K562 (cell line): ENCODE data around the gene PTPN12. TPM values are rescaled to one million over a fixed set of nuclear protein-coding genes. Genes with fewer than 3 reads are reported as not detected.

Experiments used
- BRD4 ChIP-seq: fragments of 200-600 bp; sonication (generic); IDR thresholded peaks from 2 replicates; pipeline ENCODE4 v1.6.1; 2017; ENCODE audit warnings: inconsistent platforms
- CEBPB ChIP-seq: fragments of 450-650 bp; IDR thresholded peaks from 2 replicates; pipeline ENCODE4 v1.6.1; 2016; ENCODE audit warnings: missing genetic modification characterization, missing compliant biosample characterization
- ELF1 ChIP-seq: fragments of 200-800 bp; sonication (Bioruptor generic); IDR thresholded peaks from 2 replicates; pipeline ENCODE4 v1.6.1; 2016; ENCODE audit warnings: missing genetic modification characterization, missing compliant biosample characterization
- GABPB1 ChIP-seq: sonication (generic); formaldehyde crosslinking; IDR thresholded peaks from 2 replicates; pipeline ENCODE4 v1.8.0; 2022; ENCODE audit warnings: mild to moderate bottlenecking, missing genetic modification reagents
- GTF2F1 ChIP-seq: IDR thresholded peaks from 2 replicates; pipeline ENCODE4 v1.6.1; 2011; ENCODE audit warnings: low read depth, low read length, improper control_type of control experiment
- HDAC1 ChIP-seq, 2 experiments: fragments of 450-650 bp; IDR thresholded peaks; 2 replicates each; pipeline ENCODE4 v1.6.1; 2016 to 2017; ENCODE audit warnings: inconsistent platforms in 1 of 2, mild to moderate bottlenecking in 1 of 2, moderate library complexity in 1 of 2
- HDAC2 ChIP-seq: fragments of 450-650 bp; IDR thresholded peaks from 2 replicates; pipeline ENCODE4 v1.6.1; 2016; ENCODE audit warnings: mild to moderate bottlenecking
- KDM5B ChIP-seq: fragments of 200-600 bp; sonication (generic); IDR thresholded peaks from 2 replicates; pipeline ENCODE4 v1.6.1; 2012; ENCODE audit warnings: low read depth, mild to moderate bottlenecking, moderate library complexity, low read length, control low read depth, inconsistent platforms; ENCODE audit not compliant: insufficient replicate concordance
- MCM3 ChIP-seq: fragments of 450-650 bp; IDR thresholded peaks from 2 replicates; pipeline ENCODE4 v1.6.1; 2016
- MCM5 ChIP-seq: fragments of 450-650 bp; IDR thresholded peaks from 2 replicates; pipeline ENCODE4 v1.6.1; 2016; ENCODE audit warnings: low read depth
- MYNN ChIP-seq, 2 experiments: sonication (generic); formaldehyde crosslinking in 1 of 2; IDR thresholded peaks; 2 replicates each; pipeline versions ENCODE4 v1.5.0 to v1.6.1; 2016 to 2020; ENCODE audit warnings: antibody characterized with exemption in 1 of 2, missing genetic modification reagents in 1 of 2
- NCOA4 ChIP-seq: fragments of 450-650 bp; IDR thresholded peaks from 2 replicates; pipeline ENCODE4 v1.6.1; 2018; ENCODE audit warnings: mild to moderate bottlenecking; ENCODE audit not compliant: partially characterized antibody
- NFATC3 ChIP-seq: fragments of 450-650 bp; IDR thresholded peaks from 2 replicates; pipeline ENCODE4 v1.6.1; 2017; ENCODE audit warnings: mild to moderate bottlenecking
- NR2F6 ChIP-seq: fragments of 450-650 bp; formaldehyde crosslinking; IDR thresholded peaks from 2 replicates; pipeline ENCODE4 v1.4.0; 2020; ENCODE audit warnings: mild to moderate bottlenecking
- NUFIP1 ChIP-seq: fragments of 450-650 bp; IDR thresholded peaks from 2 replicates; pipeline ENCODE4 v1.6.1; 2018; ENCODE audit not compliant: partially characterized antibody
- OTX1 ChIP-seq: fragments of 450-650 bp; formaldehyde crosslinking; IDR thresholded peaks from 2 replicates; pipeline ENCODE4 v1.4.0; 2022; ENCODE audit warnings: mild to moderate bottlenecking
- POLR2AphosphoS5 ChIP-seq: IDR thresholded peaks from 2 replicates; pipeline ENCODE4 v1.6.1; 2011; ENCODE audit warnings: mild to moderate bottlenecking, low read depth, low read length, moderate library complexity; ENCODE audit not compliant: control insufficient read depth, insufficient read depth
- SIN3B ChIP-seq: fragments of 450-650 bp; IDR thresholded peaks from 2 replicates; pipeline ENCODE4 v1.6.1; 2017; ENCODE audit warnings: low read depth, mild to moderate bottlenecking, moderate library complexity
- SMAD1 ChIP-seq: fragments of 150-350 bp; IDR thresholded peaks from 2 replicates; pipeline ENCODE4 v1.6.1; 2014; ENCODE audit warnings: low read length, low read depth; ENCODE audit not compliant: partially characterized antibody
- TBP ChIP-seq: optimal IDR thresholded peaks from 2 replicates; pipeline ENCODE3; 2011; ENCODE audit warnings: low read depth, low read length, improper control_type of control experiment
- TSC22D4 ChIP-seq: fragments of 450-650 bp; IDR thresholded peaks from 2 replicates; pipeline ENCODE4 v1.6.1; 2016; ENCODE audit warnings: missing genetic modification characterization, missing biosample characterization, control low read depth
- XRCC3 ChIP-seq: fragments of 450-650 bp; IDR thresholded peaks from 2 replicates; pipeline ENCODE4 v1.6.1; 2017; ENCODE audit warnings: mild to moderate bottlenecking, moderate library complexity
- ZC3H8 ChIP-seq: fragments of 450-650 bp; IDR thresholded peaks from 2 replicates; pipeline ENCODE4 v1.6.1; 2017
- ZNF239 ChIP-seq: fragments of 250-450 bp; sonication (Bioruptor Pico); IDR thresholded peaks from 2 replicates; pipeline ENCODE4 v1.4.0; 2020; ENCODE audit warnings: mild to moderate bottlenecking
- ZNF583 ChIP-seq: fragments of 250-450 bp; sonication (Bioruptor Pico); IDR thresholded peaks from 2 replicates; pipeline ENCODE4 v1.4.0; 2020
- ZNF644 ChIP-seq: fragments of 200-800 bp; sonication (Bioruptor generic); IDR thresholded peaks from 2 replicates; pipeline ENCODE4 v1.6.1; 2016; ENCODE audit warnings: low read depth, missing genetic modification characterization, missing compliant biosample characterization
- ZNF77 ChIP-seq: fragments of 250-450 bp; sonication (Bioruptor Pico); IDR thresholded peaks from 2 replicates; pipeline ENCODE4 v1.5.0; 2020
- ZNF778 ChIP-seq: fragments of 450-650 bp; formaldehyde crosslinking; IDR thresholded peaks from 2 replicates; pipeline ENCODE4 v1.4.0; 2020; ENCODE audit warnings: mild to moderate bottlenecking, moderate library complexity
- polyA plus RNA-seq, 8 experiments: library from polyadenylated mRNA; depleted of rRNA in 4 of 8; stranded (reverse) in 5 of 8; unstranded in 3 of 8; fragments of >200 nt; fragmentation: Nextera tagmentation in 2 of 8; fragmentation: Illumina TruSeq in 1 of 8; extraction: Ambion mirVana in 2 of 8; extraction: Trizol in 1 of 8; gene quantifications; 2 replicates each; pipeline versions ENCODE4 v1.2.1 to v1.2.3, GENCODE V29; 2011 to 2014; ENCODE audit warnings: inconsistent platforms in 1 of 8, missing spikeins in 1 of 8
- total RNA-seq, 7 experiments: library from RNA; depleted of rRNA in 6 of 7; stranded (reverse); fragments of >200 nt in 6 of 7; fragmentation: Illumina TruSeq in 2 of 7; extraction: Trizol in 2 of 7; gene quantifications; 2 replicates each; pipeline versions ENCODE4 v1.2.1 to v1.2.3, GENCODE V29; 2011 to 2021; ENCODE audit warnings: low replicate concordance in 1 of 7
- TF ChIP-seq, protein P1 (sequence below): fragments of 250-450 bp; sonication (Bioruptor Pico); IDR thresholded peaks from 2 replicates; pipeline ENCODE4 v1.9.0; 2021; ENCODE audit warnings: mild to moderate bottlenecking
- TF ChIP-seq, protein P2 (sequence below): sonication (generic); formaldehyde crosslinking; IDR thresholded peaks from 2 replicates; pipeline ENCODE4 v1.8.0; 2022; ENCODE audit warnings: mild to moderate bottlenecking, missing genetic modification reagents
- TF ChIP-seq, protein P3 (sequence below): fragments of 450-650 bp; IDR thresholded peaks from 2 replicates; pipeline ENCODE4 v1.7.0; 2016; ENCODE audit warnings: borderline replicate concordance

Gene PTPN12
- total and polyA plus RNA-seq, 9 of the 15 experiments (the other 6 are each of a cell fraction or from before 2014, with no cell fraction given), result 15.3 to 79.8 (median 26.6) TPM

DNA sequence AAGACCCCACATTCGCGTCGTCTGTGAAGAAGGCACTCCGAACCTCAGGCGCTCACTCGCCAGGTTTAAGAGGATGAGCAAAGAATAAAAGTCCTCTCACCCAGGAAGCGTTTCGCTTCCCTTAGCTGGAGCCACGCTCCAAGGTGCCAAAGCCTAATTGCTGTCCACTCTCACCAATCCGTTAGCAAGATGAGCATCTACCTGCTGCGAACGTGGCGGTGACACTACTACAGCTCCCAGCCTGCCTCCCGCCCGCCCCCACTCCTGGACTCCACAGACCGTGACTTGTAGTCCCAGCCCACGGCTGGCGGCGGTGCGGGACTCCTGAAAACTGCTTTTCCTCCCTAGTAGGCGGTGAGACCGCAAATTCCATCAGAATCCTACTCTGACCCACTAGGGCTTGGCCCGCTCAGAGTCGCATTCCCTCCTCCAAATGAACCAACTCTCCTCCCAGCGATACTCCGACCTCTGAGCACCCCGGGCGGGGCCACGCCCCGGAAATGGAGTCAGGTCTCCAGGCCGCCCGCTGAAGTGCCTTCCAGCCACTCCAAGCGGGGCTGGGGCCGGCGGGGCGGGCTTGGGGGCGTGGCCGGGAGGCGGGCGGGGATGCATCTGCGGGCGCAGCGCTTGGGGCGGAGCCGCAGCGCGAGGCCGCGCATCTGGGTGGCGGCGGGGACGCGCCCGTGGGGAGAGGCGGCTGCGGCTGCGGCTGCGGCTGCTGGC lies 521 bp upstream of the PTPN12 start (continued):
- no peak for TF ChIP-seq ZNF644 (tag)
- TF ChIP-seq ZNF778 (CRISPR knock-in tag), result no peak
- no peak for TF ChIP-seq SIN3B
- TF ChIP-seq NCOA4, result no peak
- TF ChIP-seq, protein P1, sequence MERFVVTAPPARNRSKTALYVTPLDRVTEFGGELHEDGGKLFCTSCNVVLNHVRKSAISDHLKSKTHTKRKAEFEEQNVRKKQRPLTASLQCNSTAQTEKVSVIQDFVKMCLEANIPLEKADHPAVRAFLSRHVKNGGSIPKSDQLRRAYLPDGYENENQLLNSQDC (CRISPR knock-in tag), result no peak
- no peak for TF ChIP-seq BRD4
- TF ChIP-seq OTX1 (CRISPR knock-in tag), result peak; percentile 67
- TF ChIP-seq ZNF239 (CRISPR knock-in tag), result no peak
- 0 out of 2 replicates have a peak, but pooled peaks have one; percentile 61 for TF ChIP-seq HDAC2
- peak; percentile 94 for TF ChIP-seq POLR2AphosphoS5
- TF ChIP-seq NFATC3, result no peak
- TF ChIP-seq XRCC3, result no peak
- TF ChIP-seq ELF1, result no peak
- no peak for TF ChIP-seq ZNF583 (CRISPR knock-in tag)
- TF ChIP-seq TSC22D4 (tag), result no peak
- TF ChIP-seq MYNN (IDR thresholded peaks at IDR 0.05), result peak; percentile 68; the same call in 1 of the 2 replicates
- TF ChIP-seq MYNN (CRISPR knock-in tag; IDR thresholded peaks at IDR 0.05), result no peak
- 0 out of 2 replicates have a peak, but pooled peaks have one; percentile 51 for TF ChIP-seq GTF2F1
- peak; percentile 35 for TF ChIP-seq SMAD1
- TF ChIP-seq CEBPB (tag), result no peak
- no peak for TF ChIP-seq ZNF77 (CRISPR knock-in tag)
- no peak for TF ChIP-seq ZC3H8
- peak; percentile 93 for TF ChIP-seq TBP
- no peak for TF ChIP-seq MCM3
- peak in 1 of 2 experiments; percentile 83; a peak in 2 of 4 replicates for TF ChIP-seq HDAC1 (IDR thresholded peaks at IDR 0.05)
- TF ChIP-seq KDM5B, result peak; percentile 97
- TF ChIP-seq, protein P2, sequence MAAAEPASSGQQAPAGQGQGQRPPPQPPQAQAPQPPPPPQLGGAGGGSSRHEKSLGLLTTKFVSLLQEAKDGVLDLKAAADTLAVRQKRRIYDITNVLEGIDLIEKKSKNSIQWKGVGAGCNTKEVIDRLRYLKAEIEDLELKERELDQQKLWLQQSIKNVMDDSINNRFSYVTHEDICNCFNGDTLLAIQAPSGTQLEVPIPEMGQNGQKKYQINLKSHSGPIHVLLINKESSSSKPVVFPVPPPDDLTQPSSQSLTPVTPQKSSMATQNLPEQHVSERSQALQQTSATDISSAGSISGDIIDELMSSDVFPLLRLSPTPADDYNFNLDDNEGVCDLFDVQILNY, result no peak
- TF ChIP-seq, protein P3, sequence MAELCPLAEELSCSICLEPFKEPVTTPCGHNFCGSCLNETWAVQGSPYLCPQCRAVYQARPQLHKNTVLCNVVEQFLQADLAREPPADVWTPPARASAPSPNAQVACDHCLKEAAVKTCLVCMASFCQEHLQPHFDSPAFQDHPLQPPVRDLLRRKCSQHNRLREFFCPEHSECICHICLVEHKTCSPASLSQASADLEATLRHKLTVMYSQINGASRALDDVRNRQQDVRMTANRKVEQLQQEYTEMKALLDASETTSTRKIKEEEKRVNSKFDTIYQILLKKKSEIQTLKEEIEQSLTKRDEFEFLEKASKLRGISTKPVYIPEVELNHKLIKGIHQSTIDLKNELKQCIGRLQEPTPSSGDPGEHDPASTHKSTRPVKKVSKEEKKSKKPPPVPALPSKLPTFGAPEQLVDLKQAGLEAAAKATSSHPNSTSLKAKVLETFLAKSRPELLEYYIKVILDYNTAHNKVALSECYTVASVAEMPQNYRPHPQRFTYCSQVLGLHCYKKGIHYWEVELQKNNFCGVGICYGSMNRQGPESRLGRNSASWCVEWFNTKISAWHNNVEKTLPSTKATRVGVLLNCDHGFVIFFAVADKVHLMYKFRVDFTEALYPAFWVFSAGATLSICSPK, result no peak
- peak; percentile 86 for TF ChIP-seq GABPB1 (CRISPR knock-in tag)
- no peak for TF ChIP-seq MCM5
- no peak for TF ChIP-seq NUFIP1
- TF ChIP-seq NR2F6 (CRISPR knock-in tag), result no peak
